Measurements from ENCODE around the gene STUB1.
A peak's percentile ranks its signal among the peaks of the same experiment; 100 is the strongest.

The STUB1 gene

DNA sequence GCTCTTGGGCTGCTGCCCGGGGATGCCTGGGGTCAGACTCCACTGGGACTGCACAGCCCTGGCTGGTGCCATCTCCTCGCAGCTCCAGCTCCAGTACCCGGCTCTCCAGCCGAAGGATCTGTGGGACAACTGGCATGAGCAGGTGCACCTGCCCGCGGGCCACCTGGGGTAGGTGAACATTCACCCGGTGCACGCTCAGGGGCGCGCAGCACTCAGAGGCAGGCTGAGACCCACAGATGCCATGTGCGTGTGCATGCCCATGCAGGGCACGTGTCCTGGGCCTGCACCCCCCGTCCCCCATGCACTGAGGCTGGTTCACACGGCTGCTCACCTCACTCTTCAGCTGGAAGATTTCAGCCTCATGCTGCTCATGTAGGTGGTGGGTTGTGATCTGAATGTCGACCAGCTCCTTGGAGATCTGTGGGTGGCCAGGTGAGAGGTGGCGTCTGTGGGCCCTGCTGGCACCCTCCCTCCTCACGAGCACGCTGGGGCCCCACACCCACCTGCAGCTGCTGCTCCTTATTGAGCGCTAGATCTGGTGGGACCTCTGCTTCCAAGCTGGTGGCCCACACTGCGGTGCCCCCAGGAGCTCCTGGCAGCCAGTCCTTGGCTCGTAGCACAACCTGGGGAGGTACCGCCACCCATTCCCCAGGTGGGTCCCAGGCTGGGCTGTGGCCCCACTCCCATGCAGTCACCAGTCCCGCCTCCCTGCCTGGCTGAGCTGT, 45.4 kb downstream of the STUB1 start:
- no peak overlapping the region for H3K4me3 ChIP-seq (ENCODE audit: low read length)
- no peak for TF ChIP-seq ZNF274 (IDR thresholded peaks at IDR 0.05; ENCODE audit: low read depth, low read length)

- H3K4me3 ChIP-seq (ENCODE audit: low read length): no peak overlapping the region
- TF ChIP-seq ZNF274 (IDR thresholded peaks at IDR 0.05; ENCODE audit: low read depth, low read length): no peak
Observed at GRCh38 chr16:726188-726437, 45.9 kb downstream of the STUB1 start.

- peak within 1 kb of the TSS; percentile 68; the same call in 1 of the 2 replicates for H3K4me3 ChIP-seq (ENCODE audit: low read length)
- no peak for TF ChIP-seq ZNF274 (IDR thresholded peaks at IDR 0.05; ENCODE audit: low read depth, low read length)
Observed at GRCh38 chr16:726438-727290, 46.5 kb downstream of the STUB1 start, which contains the start of the genes CCDC78 and HAGHL. Gene CCDC78, minus strand, starts transcription at chr16:726443. Its CDS starts 76 bp downstream, at chr16:726367. Gene HAGHL, plus strand, starts transcription at chr16:727106. Its CDS starts 404 bp downstream, at chr16:727510.

DNA sequence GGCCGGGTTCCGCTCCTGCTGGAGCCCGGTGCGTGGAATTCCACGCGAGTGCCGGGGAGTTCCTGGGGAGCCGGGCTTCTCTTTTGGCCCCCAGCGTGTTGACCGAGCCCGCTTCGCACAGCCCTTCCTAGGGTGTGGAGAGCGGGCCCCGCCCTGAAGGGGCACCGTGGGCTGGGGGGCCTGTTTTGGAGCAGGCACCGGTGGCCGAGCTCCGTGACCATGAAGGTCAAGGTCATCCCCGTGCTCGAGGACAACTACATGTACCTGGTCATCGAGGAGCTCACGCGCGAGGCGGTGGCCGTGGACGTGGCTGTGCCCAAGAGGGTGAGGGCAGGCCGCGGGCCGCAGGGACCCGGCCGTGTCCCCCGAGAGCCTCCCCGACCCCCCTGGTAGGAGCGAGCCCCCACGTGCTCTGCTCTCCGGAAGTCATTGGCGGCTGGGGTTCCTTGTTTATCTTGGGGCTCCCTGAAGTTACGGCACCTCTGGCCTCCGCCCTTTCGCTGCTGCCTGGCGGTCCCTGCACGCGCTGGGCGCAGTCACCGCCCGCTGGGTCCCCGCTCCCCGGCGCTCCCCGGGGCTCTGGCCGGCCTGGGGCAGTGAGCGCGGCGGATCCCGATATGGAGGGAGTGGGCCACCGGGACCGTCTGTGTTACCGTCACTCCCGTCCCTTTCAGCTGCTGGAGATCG, 47.2 kb downstream of the STUB1 start:
- H3K4me3 ChIP-seq (ENCODE audit: low read length): peak overlapping the region; percentile 68; the same call in 1 of the 2 replicates
- no peak for TF ChIP-seq ZNF274 (IDR thresholded peaks at IDR 0.05; ENCODE audit: low read depth, low read length)

GRCh38 chr16:728131-728889, 48.1 kb downstream of the STUB1 start:
- no peak for TF ChIP-seq ZNF274 (IDR thresholded peaks at IDR 0.05; ENCODE audit: low read depth, low read length)
- peak overlapping the region; percentile 36; the same call in 1 of the 2 replicates for H3K4me3 ChIP-seq (ENCODE audit: low read length)

GRCh38 chr16:728890-729744, 48.9 kb downstream of the STUB1 start:
- no peak overlapping the region; the same call in 1 of the 2 replicates for H3K4me3 ChIP-seq (ENCODE audit: low read length)
- TF ChIP-seq ZNF274 (IDR thresholded peaks at IDR 0.05; ENCODE audit: low read depth, low read length): no peak

DNA sequence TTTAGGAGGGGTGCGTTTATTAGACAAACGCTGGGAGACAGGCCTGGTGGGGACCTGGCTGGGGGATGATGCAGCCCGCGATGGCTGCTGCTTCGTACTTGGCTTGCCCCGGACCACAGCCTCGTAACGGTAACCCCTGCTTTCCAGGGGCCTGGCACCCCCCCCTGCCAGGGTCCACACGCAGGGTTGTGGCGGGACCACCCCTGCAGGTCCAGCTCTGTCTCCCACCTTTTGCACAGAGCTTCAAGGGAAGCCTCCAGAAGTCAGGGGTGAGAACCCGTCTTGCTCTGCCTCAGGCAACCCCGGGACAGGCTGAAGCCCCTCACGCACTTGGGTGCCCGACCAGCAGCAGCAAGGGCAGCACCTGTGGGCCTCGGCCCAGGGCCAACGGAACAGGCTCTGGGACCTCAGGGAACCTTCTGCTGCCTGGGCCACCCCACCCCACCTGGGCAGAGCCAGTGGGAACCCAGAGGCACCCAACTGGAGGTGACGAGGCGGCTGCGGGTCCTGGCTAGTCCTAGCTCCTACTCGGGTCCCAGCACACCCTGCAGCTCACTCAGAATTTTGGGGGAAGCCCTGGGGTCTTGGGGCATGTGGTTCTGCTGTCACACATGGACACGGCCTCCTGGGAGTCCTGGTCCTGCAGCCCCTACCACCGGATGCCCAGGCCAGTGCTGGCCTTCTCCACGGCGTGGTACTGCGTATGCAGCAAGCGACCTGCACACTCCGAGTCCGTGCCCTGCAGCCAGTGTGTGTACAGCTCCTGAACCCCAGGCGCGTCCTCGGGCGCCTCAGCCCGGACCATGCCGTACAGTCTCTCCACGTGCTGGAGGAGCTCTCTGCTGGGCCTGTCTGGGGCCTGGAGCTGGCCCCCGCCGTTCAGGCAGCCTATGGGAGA, 49.8 kb downstream of the STUB1 start:
- H3K4me3 ChIP-seq (ENCODE audit: low read length): no peak overlapping the region
- TF ChIP-seq ZNF274 (IDR thresholded peaks at IDR 0.05; ENCODE audit: low read depth, low read length): no peak

DNA sequence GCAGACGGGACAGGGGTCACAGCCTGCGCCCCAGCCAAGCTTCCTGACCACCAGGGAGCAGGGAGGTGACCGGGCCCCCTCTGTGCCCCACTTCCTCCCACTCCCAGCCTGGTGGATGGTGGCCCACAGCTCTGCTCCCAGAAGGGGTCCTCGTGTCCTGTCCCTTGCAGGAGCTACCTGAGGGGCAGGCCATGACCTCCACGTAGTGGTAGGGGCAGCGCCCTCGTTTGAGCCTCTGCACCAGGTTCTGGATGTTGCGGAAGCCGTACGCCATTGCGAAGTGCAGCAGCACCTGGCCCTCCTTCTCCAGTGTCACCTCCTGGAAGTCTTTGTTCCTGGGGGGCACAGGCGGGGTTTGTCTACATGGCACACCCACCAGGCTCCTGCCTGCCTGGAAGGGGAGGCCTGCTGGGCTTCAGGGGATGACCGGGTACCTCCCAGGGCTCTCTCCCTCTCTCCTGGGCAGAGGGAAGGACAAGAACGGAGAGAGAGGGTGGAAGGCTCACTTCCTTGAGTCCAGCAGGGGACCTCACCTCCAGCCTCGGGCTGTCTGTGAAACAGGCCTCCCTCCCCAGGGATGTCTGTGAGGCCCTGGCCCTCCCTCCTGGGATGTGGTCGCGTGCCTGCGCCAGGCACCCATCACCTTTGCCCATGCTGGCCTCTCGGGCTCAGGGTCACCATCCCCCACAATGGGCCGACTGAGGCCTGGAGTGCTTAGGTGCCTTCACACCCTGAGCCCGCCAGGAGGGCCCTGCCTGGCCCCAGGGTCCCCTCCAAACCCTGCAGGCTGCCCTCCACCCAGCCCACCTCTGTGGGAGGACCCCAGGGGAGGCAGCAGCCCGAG, 50.7 kb downstream of the STUB1 start:
- no peak overlapping the region for H3K4me3 ChIP-seq (ENCODE audit: low read length)
- no peak for TF ChIP-seq ZNF274 (IDR thresholded peaks at IDR 0.05; ENCODE audit: low read depth, low read length)

- H3K4me3 ChIP-seq (ENCODE audit: low read length): no peak overlapping the region
- no peak for TF ChIP-seq ZNF274 (IDR thresholded peaks at IDR 0.05; ENCODE audit: low read depth, low read length)
Observed at GRCh38 chr16:732332-732731, 52.1 kb downstream of the STUB1 start.
